Smooth muscle cell of trachea (primary cell): ENCODE results near the gene PPARG. TPM values are rescaled to one million over a fixed set of nuclear protein-coding genes. Genes with fewer than 3 reads are reported as not detected.

Source experiments
- total RNA-seq: library from RNA; depleted of rRNA; stranded (reverse); fragments of >200 nt; gene quantifications from 2 replicates; pipeline ENCODE4 v1.2.1, GENCODE V29; 2014

PPARG gene
- 45.4 and 68.1 TPM in 2 replicates for total RNA-seq

DNA sequence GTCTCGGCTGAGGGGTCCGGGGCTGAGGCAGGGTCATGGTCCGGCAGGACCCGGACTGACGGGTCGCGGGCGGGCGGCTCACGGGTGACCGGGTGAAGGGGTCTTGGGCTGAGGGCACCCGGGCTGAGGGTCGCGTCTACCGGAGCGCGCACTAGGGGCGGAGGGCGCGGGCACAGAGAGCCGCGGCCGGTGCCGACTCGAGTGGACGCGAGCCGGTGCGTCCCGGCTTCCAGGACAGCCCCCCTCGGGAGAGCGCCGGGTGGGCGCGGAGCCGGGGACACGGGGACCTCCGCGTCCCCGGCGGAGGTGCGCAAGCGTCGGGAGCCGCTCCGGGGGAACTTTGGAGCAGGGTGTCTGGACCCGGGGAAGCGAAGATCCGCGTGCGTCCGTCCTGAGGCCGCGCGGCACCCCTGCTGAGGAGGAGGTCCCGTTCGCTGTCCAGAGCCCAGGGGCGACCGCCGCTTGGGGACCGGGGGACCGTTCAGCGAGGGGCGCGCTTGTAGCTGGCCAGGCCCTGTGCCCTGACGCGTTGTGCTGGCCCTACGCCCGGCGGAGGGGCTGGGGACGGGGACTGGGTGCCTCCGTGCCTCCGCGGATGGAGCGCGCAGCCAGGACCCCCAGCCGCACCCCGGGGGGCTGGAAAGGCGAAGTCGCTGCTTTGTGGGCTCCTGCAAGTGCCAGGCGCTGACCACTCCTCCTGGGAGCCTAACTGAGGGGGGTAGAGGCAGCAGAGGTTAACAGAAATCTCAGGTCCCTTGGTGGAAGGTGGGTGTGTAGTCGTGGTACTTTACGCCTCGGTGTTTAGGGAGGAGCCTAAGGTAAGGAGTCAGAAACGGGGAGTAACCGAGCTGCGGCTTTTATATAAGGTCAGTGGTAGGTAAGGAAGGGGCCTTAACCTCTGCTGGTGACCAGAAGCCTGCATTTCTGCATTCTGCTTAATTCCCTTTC, at the start of gene PPARG:
TSS of gene PPARG (plus strand) at position 889 of the 948 bp plus-strand sequence. CDS start 90,642 bp downstream, outside the sequence.

Other genes with a start within 250 kb of the PPARG start
- gene TIMP4, start 130.2 kb upstream of the PPARG start, total RNA-seq, result 15.6 and 23.3 TPM in 2 replicates
- 12.6 and 17.0 TPM in 2 replicates for gene TSEN2, start 195.4 kb downstream of the PPARG start, total RNA-seq